ENCODE data around the gene GCSH. TPM values are rescaled to one million over a fixed set of nuclear protein-coding genes. Genes with fewer than 3 reads are reported as not detected.

Gene GCSH
- total and polyA plus RNA-seq, 2 of the 13 experiments (the other 11 are each of a cell fraction or from before 2014, with no cell fraction given), result 35.9 to 103 TPM

DNA sequence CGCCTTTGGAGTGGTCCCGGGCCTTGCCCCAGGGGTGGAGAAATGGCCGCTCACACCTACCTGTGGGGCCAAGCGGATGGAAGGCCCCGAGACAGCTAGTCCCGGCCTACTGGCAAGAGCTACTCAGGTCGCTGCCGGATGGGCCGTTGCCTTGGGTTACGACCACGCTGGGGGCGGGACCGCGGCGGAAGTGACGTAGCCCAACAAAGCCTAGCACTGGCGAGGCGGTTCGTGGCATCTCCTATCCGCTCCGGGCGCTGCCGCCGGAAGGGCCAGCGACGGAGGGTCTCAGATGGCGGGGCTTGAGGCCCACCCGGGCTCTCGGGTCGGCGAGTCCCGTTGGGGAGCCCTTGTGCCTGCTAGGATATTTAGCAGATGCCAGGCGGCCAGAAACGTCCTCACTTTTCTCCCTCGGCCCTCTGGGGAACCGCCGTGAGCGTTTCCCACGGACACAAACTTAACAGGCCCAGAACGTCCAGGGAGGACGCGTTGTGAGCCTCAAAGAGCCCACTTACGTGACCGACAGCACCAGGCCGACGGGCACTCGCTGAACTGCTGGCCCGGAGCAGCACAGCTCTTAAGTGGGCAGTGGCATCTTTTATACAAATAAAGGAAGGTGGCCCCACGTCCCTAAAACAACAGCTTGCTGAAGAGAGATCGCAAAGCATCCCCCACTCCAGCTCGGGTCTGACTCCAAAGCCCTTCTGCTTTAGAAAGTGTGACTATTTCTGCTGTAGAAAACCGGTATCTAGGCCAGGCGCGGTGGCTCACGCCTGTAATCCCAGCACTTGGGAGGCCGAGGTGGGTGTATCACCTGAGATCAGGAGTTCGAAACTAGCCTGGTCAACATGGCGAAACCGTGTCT lies 18.9 kb downstream of the GCSH start, which contains the start of gene C16orf46 (continued):
- TF ChIP-seq, protein P1, sequence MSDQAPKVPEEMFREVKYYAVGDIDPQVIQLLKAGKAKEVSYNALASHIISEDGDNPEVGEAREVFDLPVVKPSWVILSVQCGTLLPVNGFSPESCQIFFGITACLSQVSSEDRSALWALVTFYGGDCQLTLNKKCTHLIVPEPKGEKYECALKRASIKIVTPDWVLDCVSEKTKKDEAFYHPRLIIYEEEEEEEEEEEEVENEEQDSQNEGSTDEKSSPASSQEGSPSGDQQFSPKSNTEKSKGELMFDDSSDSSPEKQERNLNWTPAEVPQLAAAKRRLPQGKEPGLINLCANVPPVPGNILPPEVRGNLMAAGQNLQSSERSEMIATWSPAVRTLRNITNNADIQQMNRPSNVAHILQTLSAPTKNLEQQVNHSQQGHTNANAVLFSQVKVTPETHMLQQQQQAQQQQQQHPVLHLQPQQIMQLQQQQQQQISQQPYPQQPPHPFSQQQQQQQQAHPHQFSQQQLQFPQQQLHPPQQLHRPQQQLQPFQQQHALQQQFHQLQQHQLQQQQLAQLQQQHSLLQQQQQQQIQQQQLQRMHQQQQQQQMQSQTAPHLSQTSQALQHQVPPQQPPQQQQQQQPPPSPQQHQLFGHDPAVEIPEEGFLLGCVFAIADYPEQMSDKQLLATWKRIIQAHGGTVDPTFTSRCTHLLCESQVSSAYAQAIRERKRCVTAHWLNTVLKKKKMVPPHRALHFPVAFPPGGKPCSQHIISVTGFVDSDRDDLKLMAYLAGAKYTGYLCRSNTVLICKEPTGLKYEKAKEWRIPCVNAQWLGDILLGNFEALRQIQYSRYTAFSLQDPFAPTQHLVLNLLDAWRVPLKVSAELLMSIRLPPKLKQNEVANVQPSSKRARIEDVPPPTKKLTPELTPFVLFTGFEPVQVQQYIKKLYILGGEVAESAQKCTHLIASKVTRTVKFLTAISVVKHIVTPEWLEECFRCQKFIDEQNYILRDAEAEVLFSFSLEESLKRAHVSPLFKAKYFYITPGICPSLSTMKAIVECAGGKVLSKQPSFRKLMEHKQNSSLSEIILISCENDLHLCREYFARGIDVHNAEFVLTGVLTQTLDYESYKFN (CRISPR knock-in tag; conservative IDR thresholded peaks at IDR 0.05), result peak; percentile 57; the same call in 1 of the 2 replicates
- TF ChIP-seq, protein P2, sequence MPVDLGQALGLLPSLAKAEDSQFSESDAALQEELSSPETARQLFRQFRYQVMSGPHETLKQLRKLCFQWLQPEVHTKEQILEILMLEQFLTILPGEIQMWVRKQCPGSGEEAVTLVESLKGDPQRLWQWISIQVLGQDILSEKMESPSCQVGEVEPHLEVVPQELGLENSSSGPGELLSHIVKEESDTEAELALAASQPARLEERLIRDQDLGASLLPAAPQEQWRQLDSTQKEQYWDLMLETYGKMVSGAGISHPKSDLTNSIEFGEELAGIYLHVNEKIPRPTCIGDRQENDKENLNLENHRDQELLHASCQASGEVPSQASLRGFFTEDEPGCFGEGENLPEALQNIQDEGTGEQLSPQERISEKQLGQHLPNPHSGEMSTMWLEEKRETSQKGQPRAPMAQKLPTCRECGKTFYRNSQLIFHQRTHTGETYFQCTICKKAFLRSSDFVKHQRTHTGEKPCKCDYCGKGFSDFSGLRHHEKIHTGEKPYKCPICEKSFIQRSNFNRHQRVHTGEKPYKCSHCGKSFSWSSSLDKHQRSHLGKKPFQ (CRISPR knock-in tag; IDR thresholded peaks at IDR 0.05; ENCODE audit: insufficient replicate concordance), result peak; percentile 72
- TF ChIP-seq ATM (IDR thresholded peaks at IDR 0.05; ENCODE audit: borderline replicate concordance) (no peak), ZNF136 (CRISPR knock-in tag; IDR thresholded peaks at IDR 0.05; ENCODE audit: low read depth) (peak; percentile 72; the same call in 1 of the 2 replicates), SOX13 (IDR thresholded peaks at IDR 0.05) (no peak; the same call in 1 of the 2 replicates), SOX13 (CRISPR knock-in tag; conservative IDR thresholded peaks at IDR 0.05 in 1 of 2, IDR thresholded peaks at IDR 0.05 in 1 of 2) (0 out of 4 replicates have a peak, but pooled peaks of 1 of the 2 experiments have one; percentile 22), PHF21A (CRISPR knock-in tag; IDR thresholded peaks at IDR 0.05) (peak; percentile 60; the same call in 1 of the 2 replicates), TGIF2 (CRISPR knock-in tag; IDR thresholded peaks at IDR 0.05) (peak; percentile 50), ZFYVE20 (CRISPR knock-in tag; IDR thresholded peaks at IDR 0.05; ENCODE audit: borderline replicate concordance, low read depth) (0 out of 2 replicates have a peak, but pooled peaks have one; percentile 31), SP1 (IDR thresholded peaks at IDR 0.05) (no peak), SP1 (CRISPR knock-in tag; IDR thresholded peaks at IDR 0.05) (peak; percentile 92), JUN (CRISPR knock-in tag; IDR thresholded peaks at IDR 0.05) (no peak)
- TF ChIP-seq, protein P3, sequence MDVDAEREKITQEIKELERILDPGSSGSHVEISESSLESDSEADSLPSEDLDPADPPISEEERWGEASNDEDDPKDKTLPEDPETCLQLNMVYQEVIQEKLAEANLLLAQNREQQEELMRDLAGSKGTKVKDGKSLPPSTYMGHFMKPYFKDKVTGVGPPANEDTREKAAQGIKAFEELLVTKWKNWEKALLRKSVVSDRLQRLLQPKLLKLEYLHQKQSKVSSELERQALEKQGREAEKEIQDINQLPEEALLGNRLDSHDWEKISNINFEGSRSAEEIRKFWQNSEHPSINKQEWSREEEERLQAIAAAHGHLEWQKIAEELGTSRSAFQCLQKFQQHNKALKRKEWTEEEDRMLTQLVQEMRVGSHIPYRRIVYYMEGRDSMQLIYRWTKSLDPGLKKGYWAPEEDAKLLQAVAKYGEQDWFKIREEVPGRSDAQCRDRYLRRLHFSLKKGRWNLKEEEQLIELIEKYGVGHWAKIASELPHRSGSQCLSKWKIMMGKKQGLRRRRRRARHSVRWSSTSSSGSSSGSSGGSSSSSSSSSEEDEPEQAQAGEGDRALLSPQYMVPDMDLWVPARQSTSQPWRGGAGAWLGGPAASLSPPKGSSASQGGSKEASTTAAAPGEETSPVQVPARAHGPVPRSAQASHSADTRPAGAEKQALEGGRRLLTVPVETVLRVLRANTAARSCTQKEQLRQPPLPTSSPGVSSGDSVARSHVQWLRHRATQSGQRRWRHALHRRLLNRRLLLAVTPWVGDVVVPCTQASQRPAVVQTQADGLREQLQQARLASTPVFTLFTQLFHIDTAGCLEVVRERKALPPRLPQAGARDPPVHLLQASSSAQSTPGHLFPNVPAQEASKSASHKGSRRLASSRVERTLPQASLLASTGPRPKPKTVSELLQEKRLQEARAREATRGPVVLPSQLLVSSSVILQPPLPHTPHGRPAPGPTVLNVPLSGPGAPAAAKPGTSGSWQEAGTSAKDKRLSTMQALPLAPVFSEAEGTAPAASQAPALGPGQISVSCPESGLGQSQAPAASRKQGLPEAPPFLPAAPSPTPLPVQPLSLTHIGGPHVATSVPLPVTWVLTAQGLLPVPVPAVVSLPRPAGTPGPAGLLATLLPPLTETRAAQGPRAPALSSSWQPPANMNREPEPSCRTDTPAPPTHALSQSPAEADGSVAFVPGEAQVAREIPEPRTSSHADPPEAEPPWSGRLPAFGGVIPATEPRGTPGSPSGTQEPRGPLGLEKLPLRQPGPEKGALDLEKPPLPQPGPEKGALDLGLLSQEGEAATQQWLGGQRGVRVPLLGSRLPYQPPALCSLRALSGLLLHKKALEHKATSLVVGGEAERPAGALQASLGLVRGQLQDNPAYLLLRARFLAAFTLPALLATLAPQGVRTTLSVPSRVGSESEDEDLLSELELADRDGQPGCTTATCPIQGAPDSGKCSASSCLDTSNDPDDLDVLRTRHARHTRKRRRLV (CRISPR knock-in tag; IDR thresholded peaks at IDR 0.05), result peak; percentile 82; the same call in 1 of the 2 replicates
- TF ChIP-seq, protein P4, sequence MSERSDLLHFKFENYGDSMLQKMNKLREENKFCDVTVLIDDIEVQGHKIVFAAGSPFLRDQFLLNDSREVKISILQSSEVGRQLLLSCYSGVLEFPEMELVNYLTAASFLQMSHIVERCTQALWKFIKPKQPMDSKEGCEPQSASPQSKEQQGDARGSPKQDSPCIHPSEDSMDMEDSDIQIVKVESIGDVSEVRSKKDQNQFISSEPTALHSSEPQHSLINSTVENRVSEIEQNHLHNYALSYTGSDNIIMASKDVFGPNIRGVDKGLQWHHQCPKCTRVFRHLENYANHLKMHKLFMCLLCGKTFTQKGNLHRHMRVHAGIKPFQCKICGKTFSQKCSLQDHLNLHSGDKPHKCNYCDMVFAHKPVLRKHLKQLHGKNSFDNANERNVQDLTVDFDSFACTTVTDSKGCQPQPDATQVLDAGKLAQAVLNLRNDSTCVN (CRISPR knock-in tag; IDR thresholded peaks at IDR 0.05; ENCODE audit: borderline replicate concordance), result peak; percentile 86; the same call in 1 of the 2 replicates
- TF ChIP-seq, protein P5, sequence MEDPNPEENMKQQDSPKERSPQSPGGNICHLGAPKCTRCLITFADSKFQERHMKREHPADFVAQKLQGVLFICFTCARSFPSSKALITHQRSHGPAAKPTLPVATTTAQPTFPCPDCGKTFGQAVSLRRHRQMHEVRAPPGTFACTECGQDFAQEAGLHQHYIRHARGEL (CRISPR knock-in tag; IDR thresholded peaks at IDR 0.05), result no peak; the same call in 1 of the 2 replicates
